ENCODE results near the gene NRAP. TPM values are rescaled to one million over a fixed set of nuclear protein-coding genes. Genes with fewer than 3 reads are reported as not detected.

The NRAP gene
- total and polyA plus RNA-seq, 2 of the 8 experiments (the other 6 are each of a cell fraction or from before 2014, with no cell fraction given), result not detected

DNA sequence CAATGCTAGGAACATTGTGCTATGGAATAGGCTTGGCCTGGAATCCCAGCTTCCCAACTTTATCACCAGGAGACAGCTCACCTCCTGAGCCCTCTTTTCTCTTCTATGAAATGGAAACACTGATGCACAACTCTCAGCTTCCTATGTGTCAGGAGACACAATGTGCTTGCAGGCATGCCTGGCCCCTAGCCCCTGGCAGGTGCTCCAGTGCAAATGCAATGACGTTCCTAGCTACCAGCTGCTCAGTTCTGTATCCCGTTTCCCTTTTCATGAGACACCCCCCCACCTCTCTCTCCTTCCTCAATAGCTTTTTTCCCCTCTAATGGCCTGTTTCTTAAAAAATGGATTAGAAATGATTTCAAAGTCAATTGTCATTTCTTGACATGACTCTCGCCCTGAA lies 80.3 kb downstream of the NRAP start (continued):
- TF ChIP-seq, protein P1, sequence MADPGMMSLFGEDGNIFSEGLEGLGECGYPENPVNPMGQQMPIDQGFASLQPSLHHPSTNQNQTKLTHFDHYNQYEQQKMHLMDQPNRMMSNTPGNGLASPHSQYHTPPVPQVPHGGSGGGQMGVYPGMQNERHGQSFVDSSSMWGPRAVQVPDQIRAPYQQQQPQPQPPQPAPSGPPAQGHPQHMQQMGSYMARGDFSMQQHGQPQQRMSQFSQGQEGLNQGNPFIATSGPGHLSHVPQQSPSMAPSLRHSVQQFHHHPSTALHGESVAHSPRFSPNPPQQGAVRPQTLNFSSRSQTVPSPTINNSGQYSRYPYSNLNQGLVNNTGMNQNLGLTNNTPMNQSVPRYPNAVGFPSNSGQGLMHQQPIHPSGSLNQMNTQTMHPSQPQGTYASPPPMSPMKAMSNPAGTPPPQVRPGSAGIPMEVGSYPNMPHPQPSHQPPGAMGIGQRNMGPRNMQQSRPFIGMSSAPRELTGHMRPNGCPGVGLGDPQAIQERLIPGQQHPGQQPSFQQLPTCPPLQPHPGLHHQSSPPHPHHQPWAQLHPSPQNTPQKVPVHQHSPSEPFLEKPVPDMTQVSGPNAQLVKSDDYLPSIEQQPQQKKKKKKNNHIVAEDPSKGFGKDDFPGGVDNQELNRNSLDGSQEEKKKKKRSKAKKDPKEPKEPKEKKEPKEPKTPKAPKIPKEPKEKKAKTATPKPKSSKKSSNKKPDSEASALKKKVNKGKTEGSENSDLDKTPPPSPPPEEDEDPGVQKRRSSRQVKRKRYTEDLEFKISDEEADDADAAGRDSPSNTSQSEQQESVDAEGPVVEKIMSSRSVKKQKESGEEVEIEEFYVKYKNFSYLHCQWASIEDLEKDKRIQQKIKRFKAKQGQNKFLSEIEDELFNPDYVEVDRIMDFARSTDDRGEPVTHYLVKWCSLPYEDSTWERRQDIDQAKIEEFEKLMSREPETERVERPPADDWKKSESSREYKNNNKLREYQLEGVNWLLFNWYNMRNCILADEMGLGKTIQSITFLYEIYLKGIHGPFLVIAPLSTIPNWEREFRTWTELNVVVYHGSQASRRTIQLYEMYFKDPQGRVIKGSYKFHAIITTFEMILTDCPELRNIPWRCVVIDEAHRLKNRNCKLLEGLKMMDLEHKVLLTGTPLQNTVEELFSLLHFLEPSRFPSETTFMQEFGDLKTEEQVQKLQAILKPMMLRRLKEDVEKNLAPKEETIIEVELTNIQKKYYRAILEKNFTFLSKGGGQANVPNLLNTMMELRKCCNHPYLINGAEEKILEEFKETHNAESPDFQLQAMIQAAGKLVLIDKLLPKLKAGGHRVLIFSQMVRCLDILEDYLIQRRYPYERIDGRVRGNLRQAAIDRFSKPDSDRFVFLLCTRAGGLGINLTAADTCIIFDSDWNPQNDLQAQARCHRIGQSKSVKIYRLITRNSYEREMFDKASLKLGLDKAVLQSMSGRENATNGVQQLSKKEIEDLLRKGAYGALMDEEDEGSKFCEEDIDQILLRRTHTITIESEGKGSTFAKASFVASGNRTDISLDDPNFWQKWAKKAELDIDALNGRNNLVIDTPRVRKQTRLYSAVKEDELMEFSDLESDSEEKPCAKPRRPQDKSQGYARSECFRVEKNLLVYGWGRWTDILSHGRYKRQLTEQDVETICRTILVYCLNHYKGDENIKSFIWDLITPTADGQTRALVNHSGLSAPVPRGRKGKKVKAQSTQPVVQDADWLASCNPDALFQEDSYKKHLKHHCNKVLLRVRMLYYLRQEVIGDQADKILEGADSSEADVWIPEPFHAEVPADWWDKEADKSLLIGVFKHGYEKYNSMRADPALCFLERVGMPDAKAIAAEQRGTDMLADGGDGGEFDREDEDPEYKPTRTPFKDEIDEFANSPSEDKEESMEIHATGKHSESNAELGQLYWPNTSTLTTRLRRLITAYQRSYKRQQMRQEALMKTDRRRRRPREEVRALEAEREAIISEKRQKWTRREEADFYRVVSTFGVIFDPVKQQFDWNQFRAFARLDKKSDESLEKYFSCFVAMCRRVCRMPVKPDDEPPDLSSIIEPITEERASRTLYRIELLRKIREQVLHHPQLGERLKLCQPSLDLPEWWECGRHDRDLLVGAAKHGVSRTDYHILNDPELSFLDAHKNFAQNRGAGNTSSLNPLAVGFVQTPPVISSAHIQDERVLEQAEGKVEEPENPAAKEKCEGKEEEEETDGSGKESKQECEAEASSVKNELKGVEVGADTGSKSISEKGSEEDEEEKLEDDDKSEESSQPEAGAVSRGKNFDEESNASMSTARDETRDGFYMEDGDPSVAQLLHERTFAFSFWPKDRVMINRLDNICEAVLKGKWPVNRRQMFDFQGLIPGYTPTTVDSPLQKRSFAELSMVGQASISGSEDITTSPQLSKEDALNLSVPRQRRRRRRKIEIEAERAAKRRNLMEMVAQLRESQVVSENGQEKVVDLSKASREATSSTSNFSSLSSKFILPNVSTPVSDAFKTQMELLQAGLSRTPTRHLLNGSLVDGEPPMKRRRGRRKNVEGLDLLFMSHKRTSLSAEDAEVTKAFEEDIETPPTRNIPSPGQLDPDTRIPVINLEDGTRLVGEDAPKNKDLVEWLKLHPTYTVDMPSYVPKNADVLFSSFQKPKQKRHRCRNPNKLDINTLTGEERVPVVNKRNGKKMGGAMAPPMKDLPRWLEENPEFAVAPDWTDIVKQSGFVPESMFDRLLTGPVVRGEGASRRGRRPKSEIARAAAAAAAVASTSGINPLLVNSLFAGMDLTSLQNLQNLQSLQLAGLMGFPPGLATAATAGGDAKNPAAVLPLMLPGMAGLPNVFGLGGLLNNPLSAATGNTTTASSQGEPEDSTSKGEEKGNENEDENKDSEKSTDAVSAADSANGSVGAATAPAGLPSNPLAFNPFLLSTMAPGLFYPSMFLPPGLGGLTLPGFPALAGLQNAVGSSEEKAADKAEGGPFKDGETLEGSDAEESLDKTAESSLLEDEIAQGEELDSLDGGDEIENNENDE (IDR thresholded peaks at IDR 0.05; ENCODE audit: insufficient replicate concordance, low read length), result no peak
